Choroid plexus epithelial cell (primary cell): ENCODE measurements around the gene EPG5.
A peak's percentile ranks its signal among the peaks of the same experiment; 100 is the strongest.

ENCODE experiments used
- DNase-seq: peaks from one replicate; pipeline ENCODE4 v3.0.0-alpha.2; 2010; ENCODE audit warnings: low read depth
- H3K4me3 ChIP-seq: 2 replicates; pipeline ENCODE4 v1.5.1; 2011; ENCODE audit warnings: low read depth, mild to moderate bottlenecking, control low read depth, low read length, moderate library complexity
- TF ChIP-seq, protein P1 (sequence below): conservative IDR thresholded peaks from 2 replicates; pipeline ENCODE4 v1.5.1; 2011; ENCODE audit warnings: low read depth, mild to moderate bottlenecking, control low read depth, inconsistent platforms, low read length, moderate library complexity

The EPG5 gene

DNA sequence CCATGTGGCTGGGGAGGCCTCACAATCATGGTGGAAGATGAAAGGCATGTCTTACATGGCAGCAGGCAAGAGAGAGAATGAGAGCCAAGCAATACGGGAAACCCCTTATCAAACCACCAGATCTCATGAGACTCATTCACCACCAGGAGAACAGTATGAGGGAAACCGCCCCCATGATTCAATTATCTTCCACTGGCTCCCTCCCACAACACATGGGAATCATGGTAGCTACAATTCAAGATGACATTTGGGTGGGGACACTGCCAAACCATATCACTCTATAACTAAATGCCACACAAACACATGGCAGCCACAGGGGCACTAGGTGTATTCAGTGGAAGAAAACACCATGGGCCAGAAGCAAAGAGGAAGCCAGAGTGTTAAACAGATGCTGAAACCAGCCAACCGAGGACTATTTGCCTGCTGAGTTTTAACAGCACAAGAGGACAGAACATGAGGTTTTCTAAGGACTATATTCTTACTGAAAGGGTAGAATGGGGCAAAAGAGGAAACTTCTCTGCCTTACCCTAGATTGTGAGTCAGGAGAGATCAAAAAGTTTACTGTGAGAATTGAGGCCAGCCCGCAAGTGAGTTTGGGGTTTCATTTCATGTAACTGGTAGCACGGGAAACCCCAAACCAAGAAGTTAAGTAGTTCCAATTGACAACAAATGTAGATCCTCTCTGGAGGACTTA is 92.5 kb downstream of the EPG5 start:
- TF ChIP-seq, protein P1, sequence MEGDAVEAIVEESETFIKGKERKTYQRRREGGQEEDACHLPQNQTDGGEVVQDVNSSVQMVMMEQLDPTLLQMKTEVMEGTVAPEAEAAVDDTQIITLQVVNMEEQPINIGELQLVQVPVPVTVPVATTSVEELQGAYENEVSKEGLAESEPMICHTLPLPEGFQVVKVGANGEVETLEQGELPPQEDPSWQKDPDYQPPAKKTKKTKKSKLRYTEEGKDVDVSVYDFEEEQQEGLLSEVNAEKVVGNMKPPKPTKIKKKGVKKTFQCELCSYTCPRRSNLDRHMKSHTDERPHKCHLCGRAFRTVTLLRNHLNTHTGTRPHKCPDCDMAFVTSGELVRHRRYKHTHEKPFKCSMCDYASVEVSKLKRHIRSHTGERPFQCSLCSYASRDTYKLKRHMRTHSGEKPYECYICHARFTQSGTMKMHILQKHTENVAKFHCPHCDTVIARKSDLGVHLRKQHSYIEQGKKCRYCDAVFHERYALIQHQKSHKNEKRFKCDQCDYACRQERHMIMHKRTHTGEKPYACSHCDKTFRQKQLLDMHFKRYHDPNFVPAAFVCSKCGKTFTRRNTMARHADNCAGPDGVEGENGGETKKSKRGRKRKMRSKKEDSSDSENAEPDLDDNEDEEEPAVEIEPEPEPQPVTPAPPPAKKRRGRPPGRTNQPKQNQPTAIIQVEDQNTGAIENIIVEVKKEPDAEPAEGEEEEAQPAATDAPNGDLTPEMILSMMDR, result no peak
- H3K4me3 ChIP-seq, result no peak overlapping the region
- DNase-seq, result peak; percentile 26

DNA sequence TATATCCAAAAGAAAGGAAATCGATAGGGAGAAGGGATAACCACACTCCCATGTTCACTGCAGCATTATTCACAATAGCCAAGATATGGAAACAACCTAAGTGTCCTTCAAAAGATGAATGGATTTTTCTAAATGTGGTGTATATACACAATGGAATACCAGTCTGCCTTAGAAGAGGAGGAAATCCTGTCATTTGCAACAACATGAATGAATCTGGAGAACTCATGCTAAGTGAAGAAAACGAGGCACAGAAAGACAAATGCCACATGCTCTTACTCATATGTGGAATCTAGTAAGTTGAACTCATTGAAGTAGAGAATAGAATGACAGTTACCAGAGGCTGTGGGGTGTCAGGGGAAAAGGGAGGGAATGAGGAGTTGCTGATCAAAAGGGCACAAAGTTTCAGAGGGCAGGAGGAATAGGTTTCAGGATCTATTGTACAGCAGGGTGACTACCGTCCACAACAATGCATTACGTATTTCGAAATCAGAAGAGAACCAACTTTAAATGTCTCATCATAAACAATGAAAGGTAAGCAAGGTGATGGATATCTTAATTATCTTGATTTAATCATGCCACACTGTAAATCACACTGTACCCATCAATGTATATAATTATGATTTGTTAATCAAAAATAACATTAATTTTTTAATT is 95.6 kb downstream of the EPG5 start:
- TF ChIP-seq, protein P1, result no peak
- H3K4me3 ChIP-seq, result no peak overlapping the region
- DNase-seq, result no peak

DNA sequence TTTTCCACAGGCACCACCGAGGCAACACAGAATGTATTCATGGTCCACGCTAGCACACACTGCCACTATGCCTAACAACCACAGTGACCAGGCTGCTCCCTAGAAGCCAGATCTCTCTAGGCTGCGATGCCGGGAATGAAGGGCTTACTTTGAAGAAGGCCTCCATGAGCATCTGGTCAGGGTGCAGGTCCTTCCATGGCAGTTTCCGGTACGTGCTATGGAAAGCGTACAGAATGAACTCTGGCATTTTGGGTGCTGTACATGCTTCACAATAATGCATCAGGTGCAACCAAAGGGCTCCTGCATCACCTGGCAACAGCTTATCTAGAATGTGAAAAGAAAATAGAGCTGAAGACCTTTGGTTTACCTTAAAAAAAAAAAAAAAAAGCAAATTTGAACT is 96.7 kb downstream of the EPG5 start:
- H3K4me3 ChIP-seq, result no peak overlapping the region
- TF ChIP-seq, protein P1, result no peak
- DNase-seq, result no peak

DNA sequence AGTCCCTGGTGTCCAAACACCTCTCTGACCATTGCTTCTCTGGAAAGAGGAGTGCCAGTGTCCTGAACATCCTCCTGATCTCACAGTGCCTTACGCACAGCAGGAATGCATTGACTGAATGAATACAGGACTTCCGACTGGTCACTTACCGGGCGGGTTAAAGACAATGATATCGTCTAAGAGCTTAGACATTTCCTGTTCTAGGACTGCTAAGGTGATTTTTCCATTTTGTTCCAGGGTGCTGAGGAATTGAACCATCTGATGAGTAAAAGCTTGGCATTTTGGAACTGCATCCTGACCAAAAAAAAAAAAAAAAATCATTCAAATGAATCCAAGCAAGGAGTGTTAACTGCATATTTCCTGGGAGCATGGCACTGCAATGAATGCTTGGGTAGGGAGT is 101.7 kb downstream of the EPG5 start:
- TF ChIP-seq, protein P1, result no peak
- DNase-seq, result no peak
- H3K4me3 ChIP-seq, result no peak overlapping the region

DNA sequence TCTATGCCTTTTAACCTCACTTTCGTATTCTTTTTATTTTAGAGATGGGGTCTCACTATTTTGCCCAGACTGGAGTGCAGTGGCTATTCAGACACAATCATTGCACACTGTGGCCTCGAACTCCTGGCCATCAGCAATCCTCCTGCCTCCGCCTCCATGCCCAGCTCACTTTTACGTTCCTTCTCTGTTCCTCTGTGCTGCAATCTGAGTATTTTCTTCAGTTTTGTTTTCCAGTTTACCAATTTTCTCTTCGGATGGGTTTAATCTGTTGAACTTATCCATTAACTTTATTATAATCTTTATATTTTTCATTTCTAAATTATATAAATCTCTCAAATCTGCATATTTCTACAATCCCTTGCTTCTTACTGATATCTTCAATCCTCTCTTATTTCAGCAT is 103.0 kb downstream of the EPG5 start:
- no peak for DNase-seq
- TF ChIP-seq, protein P1, result no peak
- no peak overlapping the region for H3K4me3 ChIP-seq

DNA sequence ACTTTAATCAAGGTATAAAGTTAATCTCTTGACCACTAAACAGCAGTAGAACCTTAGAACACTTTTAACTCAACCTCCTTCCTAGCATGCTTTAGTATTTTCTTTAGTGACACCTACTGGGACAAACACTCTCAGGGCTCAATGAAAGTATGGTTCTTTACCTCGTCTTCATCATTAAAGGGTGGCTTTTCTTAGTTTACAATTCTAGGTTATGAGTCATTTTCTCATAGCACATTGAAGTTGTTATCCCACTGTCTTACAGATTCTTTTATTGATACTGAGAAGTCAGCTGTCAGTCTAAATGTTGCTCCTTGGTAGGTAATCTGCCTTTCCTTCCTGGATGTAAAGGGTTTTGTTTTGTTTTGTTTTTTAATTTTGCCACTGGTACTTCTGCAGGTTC is 103.7 kb downstream of the EPG5 start:
- no peak for DNase-seq
- TF ChIP-seq, protein P1, result no peak

DNA sequence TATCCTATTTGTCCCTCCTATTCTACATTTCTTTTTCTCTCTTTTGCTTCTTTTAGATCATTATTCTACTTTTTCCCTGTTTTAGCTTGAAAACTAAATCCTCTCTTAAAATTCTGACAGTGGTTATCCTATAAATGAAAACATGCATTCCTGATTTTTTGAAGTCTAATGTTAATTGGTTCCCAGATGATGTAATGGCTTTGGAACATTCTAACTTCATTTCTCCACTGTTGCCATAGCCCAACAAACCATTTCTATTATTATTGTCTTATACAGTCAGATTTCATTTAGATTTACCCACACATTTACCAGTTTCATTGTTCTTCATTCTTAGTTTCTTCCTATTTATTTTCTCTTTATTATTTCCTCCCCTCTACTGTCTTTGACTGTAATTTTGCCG is 105.2 kb downstream of the EPG5 start:
- no peak for DNase-seq
- TF ChIP-seq, protein P1, result no peak
- H3K4me3 ChIP-seq, result no peak overlapping the region

More for the DNA sequence above, 103.7 kb downstream of the EPG5 start:
- no peak overlapping the region for H3K4me3 ChIP-seq
